Endodermal cell (in vitro differentiated cells): ENCODE results near the gene KRTAP9-4. TPM values are rescaled to one million over a fixed set of nuclear protein-coding genes. Genes with fewer than 3 reads are reported as not detected.
"Not testable (repeated sequence)": the region's sequence is repeated elsewhere in the genome, so short reads cannot be mapped to it uniquely, and the experiment has no call there.

ENCODE experiments used
- DNase-seq: peaks from one replicate; pipeline ENCODE4 v3.0.0-alpha.2; 2017
- H3K27ac ChIP-seq: 2 replicates; pipeline ENCODE4 v1.5.1; 2013; ENCODE audit warnings: mild to moderate bottlenecking, low read depth, low read length, moderate library complexity
- H3K27me3 ChIP-seq: 2 replicates; pipeline ENCODE4 v1.6.1; 2013; ENCODE audit warnings: mild to moderate bottlenecking, low read length, moderate library complexity; ENCODE audit not compliant: insufficient read depth, control insufficient read depth, poor library complexity, severe bottlenecking
- H3K36me3 ChIP-seq: 2 replicates; pipeline ENCODE4 v1.7.0; 2013; ENCODE audit warnings: mild to moderate bottlenecking, low read length, moderate library complexity; ENCODE audit not compliant: control insufficient read depth, insufficient read depth
- H3K4me1 ChIP-seq: one replicate; pipeline ENCODE4 v1.7.0; 2013; ENCODE audit warnings: low read length; ENCODE audit not compliant: control insufficient read depth, insufficient read depth
- H3K4me3 ChIP-seq: 2 replicates; pipeline ENCODE4 v1.5.1; 2013; ENCODE audit warnings: mild to moderate bottlenecking, low read length, moderate library complexity
- H3K9ac ChIP-seq: 2 replicates; pipeline ENCODE4 v1.6.1; 2013; ENCODE audit warnings: mild to moderate bottlenecking, low read length, moderate library complexity; ENCODE audit not compliant: poor library complexity, severe bottlenecking; ENCODE audit errors: extremely low read depth
- H3K9me3 ChIP-seq: 2 replicates; pipeline ENCODE4 v1.6.1; 2013; ENCODE audit warnings: mild to moderate bottlenecking, low read length, moderate library complexity; ENCODE audit not compliant: control insufficient read depth
- H3K27ac Mint-ChIP-seq: 2 replicates; pipeline ENCODE4 v1.8.0; 2020; ENCODE audit warnings: mixed read lengths
- H3K27me3 Mint-ChIP-seq: 2 replicates; pipeline ENCODE4 v1.8.0; 2021; ENCODE audit warnings: mild to moderate bottlenecking, mixed read lengths; ENCODE audit not compliant: insufficient read depth
- H3K36me3 Mint-ChIP-seq: 2 replicates; pipeline ENCODE4 v1.8.0; 2020; ENCODE audit warnings: low read depth, mixed read lengths
- H3K4me1 Mint-ChIP-seq: 2 replicates; pipeline ENCODE4 v1.8.0; 2020; ENCODE audit warnings: mixed read lengths
- H3K4me3 Mint-ChIP-seq: 2 replicates; pipeline ENCODE4 v1.8.0; 2020; ENCODE audit warnings: mild to moderate bottlenecking, moderate library complexity, mixed read lengths
- H3K9me3 Mint-ChIP-seq: 2 replicates; pipeline ENCODE4 v1.8.0; 2020; ENCODE audit warnings: mild to moderate bottlenecking, mixed read lengths
- CTCF ChIP-seq: fragments of 200-600 bp; sonication (generic); conservative IDR thresholded peaks from 2 replicates; pipeline ENCODE4 v1.5.0; 2021; ENCODE audit warnings: antibody characterized with exemption, mild to moderate bottlenecking
- WGBS, 2 experiments: methylation state at CpG; one replicate each; pipeline versions ENCODE4 v1.1.5 to v1.1.7; 2013; ENCODE audit warnings: missing lambda C conversion rate in 2 of 2, mixed read lengths in 1 of 2; ENCODE audit not compliant: insufficient coverage in 1 of 2, insufficient read length in 1 of 2; 5-methylcytosine and 5-hydroxymethylcytosine counted together
- total RNA-seq, 2 donors: library from RNA; stranded (reverse); fragmentation: NEBNext Ultra II Directional in 1 of 2; extraction: Animal tissue kit (Norgen Biotek cat#: 25700) in 1 of 2; gene quantifications; 2 replicates in 1 of 2; 3 replicates in 1 of 2; pipeline ENCODE4 v1.2.1, GENCODE V29; 2021

Gene KRTAP9-4
- total RNA-seq, 2 donors from 2014 or later = not detected

- TF ChIP-seq CTCF = no peak
- Mint-ChIP-seq H3K4me1 (no peaks in the 10 kb centered on the region), H3K9me3 (peaks cover 8% of the 10 kb centered on the region), H3K27me3 (peaks cover 11% of the 10 kb centered on the region), H3K4me3 (no peak overlapping the region), H3K36me3 (no peaks in the 10 kb centered on the region), H3K27ac (no peak overlapping the region)
- DNase-seq = no peak
- Histone ChIP-seq H3K27ac (no peak overlapping the region), H3K4me1 (no peaks in the 10 kb centered on the region), H3K36me3 (no peaks in the 10 kb centered on the region), H3K4me3 (no peak overlapping the region), H3K27me3 (no peaks in the 10 kb centered on the region), H3K9ac (no peak overlapping the region), H3K9me3 (no peaks in the 10 kb centered on the region)
- 85 to 100% methylated on average over 1 of the region's 1 CpG for WGBS, 2 experiments
These were observed 33.8 kb upstream of the KRTAP9-4 start for GRCh38 chr17:41215681-41216080.

GRCh38 chr17:41223821-41224220 is 25.7 kb upstream of the KRTAP9-4 start:
- Mint-ChIP-seq H3K36me3 (no peaks in the 10 kb centered on the region), H3K27ac (no peak overlapping the region), H3K4me1 (peaks cover 4% of the 10 kb centered on the region), H3K4me3 (no peak overlapping the region), H3K27me3 (peaks cover 18% of the 10 kb centered on the region), H3K9me3 (peaks cover 9% of the 10 kb centered on the region)
- Histone ChIP-seq H3K9me3 (no peaks in the 10 kb centered on the region), H3K4me3 (no peak overlapping the region), H3K4me1 (no peaks in the 10 kb centered on the region), H3K27ac (no peak overlapping the region), H3K36me3 (no peaks in the 10 kb centered on the region), H3K9ac (no peak overlapping the region), H3K27me3 (no peaks in the 10 kb centered on the region)
- no peak for DNase-seq
- WGBS, 2 experiments = 90 to 94% methylated on average over 2 of the region's 2 CpGs
- no peak for TF ChIP-seq CTCF

- H3K27me3 ChIP-seq = no peaks in the 10 kb centered on the region
- no peak for DNase-seq
- no peak overlapping the region for H3K9ac ChIP-seq
- no peak for TF ChIP-seq CTCF
- H3K27me3 Mint-ChIP-seq = peaks cover 5% of the 10 kb centered on the region
- no peaks in the 10 kb centered on the region for H3K9me3 ChIP-seq
- no peak overlapping the region for H3K4me3 Mint-ChIP-seq
- H3K4me1 ChIP-seq = no peaks in the 10 kb centered on the region
- no peaks in the 10 kb centered on the region for H3K36me3 ChIP-seq
- no peak overlapping the region for H3K27ac Mint-ChIP-seq
- H3K27ac ChIP-seq = no peak overlapping the region
- H3K4me1 Mint-ChIP-seq = peaks cover 4% of the 10 kb centered on the region
- WGBS, 2 experiments = 95 to 96% methylated on average over 3 to 6 of the region's 6 CpGs
- no peaks in the 10 kb centered on the region for H3K9me3 Mint-ChIP-seq
- H3K4me3 ChIP-seq = no peak overlapping the region
- H3K36me3 Mint-ChIP-seq = no peaks in the 10 kb centered on the region
These were observed 23.4 kb upstream of the KRTAP9-4 start for GRCh38 chr17:41226051-41226450.

- H3K27ac Mint-ChIP-seq, DNase-seq: not testable (repeated sequence)
- 79 to 82% methylated on average over 2 of the region's 4 CpGs for WGBS, 2 experiments
These were observed 22.8 kb upstream of the KRTAP9-4 start, which contains the start of gene KRTAP9-2 for GRCh38 chr17:41226598-41227095. Gene KRTAP9-2, plus strand, starts transcription at chr17:41226648. Its CDS starts 7 bp downstream, at chr17:41226655.

More at GRCh38 chr17:41226598-41227095, 22.8 kb upstream of the KRTAP9-4 start, which contains the start of gene KRTAP9-2:
- H3K36me3 ChIP-seq, H3K27me3 ChIP-seq, H3K4me3 Mint-ChIP-seq, H3K27me3 Mint-ChIP-seq, H3K36me3 Mint-ChIP-seq, H3K4me3 ChIP-seq, H3K27ac ChIP-seq, H3K9me3 Mint-ChIP-seq, H3K4me1 ChIP-seq, H3K4me1 Mint-ChIP-seq, H3K9ac ChIP-seq, H3K9me3 ChIP-seq: not testable (repeated sequence)
